ENCODE data around the gene LYRM7.

DNA sequence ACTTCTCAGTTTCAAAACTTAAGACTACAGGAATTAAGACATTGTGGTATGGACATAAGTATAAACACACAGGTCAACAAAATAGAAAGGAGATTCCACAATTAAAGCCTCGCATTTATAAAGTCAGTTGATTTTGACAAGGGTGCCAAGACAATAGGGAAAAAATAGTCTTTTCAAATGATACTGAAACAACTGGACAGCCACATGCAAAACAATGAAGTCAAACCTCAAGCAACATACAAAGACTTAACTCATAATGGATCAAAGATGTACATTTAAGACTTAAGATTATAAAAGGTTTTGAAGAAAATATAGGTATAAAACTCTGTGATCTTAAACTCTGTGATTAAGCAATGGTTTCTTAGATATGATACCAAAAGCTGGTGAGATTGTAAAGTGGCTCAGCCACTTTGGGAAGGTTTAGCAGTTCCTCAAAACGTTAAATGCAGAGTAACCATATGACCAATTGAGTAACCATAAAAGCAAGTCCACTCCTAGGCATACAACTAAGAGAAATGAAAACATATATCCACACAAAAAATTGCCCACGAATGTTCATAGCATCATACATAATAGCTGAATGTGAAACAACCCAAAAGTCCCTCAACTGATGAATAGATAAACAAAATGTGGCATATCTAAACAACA, 27.6 kb upstream of the LYRM7 start:
- TF ChIP-seq POLR2A (IDR thresholded peaks at IDR 0.05; ENCODE audit: low read depth, low read length), result no peak
- TF ChIP-seq TAF1 (IDR thresholded peaks at IDR 0.05; ENCODE audit: low read depth, low read length), result no peak
- no peak for TF ChIP-seq POLR2AphosphoS5 (IDR thresholded peaks at IDR 0.05; ENCODE audit: low read depth, low read length)
- TF ChIP-seq SPI1 (IDR thresholded peaks at IDR 0.05; ENCODE audit: low read depth, low read length), result peak; percentile 78
- TF ChIP-seq PAX5 (IDR thresholded peaks at IDR 0.05; ENCODE audit: insufficient read depth, low read length, severe bottlenecking), result no peak
- TF ChIP-seq POU2F2 (IDR thresholded peaks at IDR 0.05; ENCODE audit: low read depth, low read length), result no peak

Measured in GM12891 (cell line).